Hepatic stellate cell (primary cell): ENCODE data around the gene ACTL8.

Source experiments
- DNase-seq: peaks from one replicate; pipeline ENCODE4 v3.0.0; 2011; ENCODE audit warnings: low spot score

ACTL8 gene

GRCh38 chr1:17845583-17845982 is 90.5 kb downstream of the ACTL8 start:
- DNase-seq, result no peak

- no peak for DNase-seq
These were observed 91.2 kb downstream of the ACTL8 start for GRCh38 chr1:17846341-17846740.

GRCh38 chr1:17847111-17847510 is 92.0 kb downstream of the ACTL8 start:
- DNase-seq, result no peak

GRCh38 chr1:17849216-17849615 is 94.1 kb downstream of the ACTL8 start:
- peak; percentile 42 for DNase-seq

- no peak for DNase-seq
These were observed 95.9 kb downstream of the ACTL8 start for GRCh38 chr1:17851056-17851455.

- no peak for DNase-seq
These were observed 97.2 kb downstream of the ACTL8 start for GRCh38 chr1:17852383-17852782.

GRCh38 chr1:17853241-17853935 is 98.3 kb downstream of the ACTL8 start:
- DNase-seq, result no peak

- no peak for DNase-seq
These were observed 101.5 kb downstream of the ACTL8 start for GRCh38 chr1:17856496-17857108.

- DNase-seq, result no peak
These were observed 102.0 kb downstream of the ACTL8 start for GRCh38 chr1:17857109-17857499.

- no peak for DNase-seq
These were observed 102.9 kb downstream of the ACTL8 start for GRCh38 chr1:17857996-17858395.

GRCh38 chr1:17860812-17861211 is 105.7 kb downstream of the ACTL8 start:
- no peak for DNase-seq

- DNase-seq, result no peak
These were observed 106.6 kb downstream of the ACTL8 start for GRCh38 chr1:17861685-17862084.

- DNase-seq, result no peak
These were observed 107.0 kb downstream of the ACTL8 start for GRCh38 chr1:17862121-17862520.

GRCh38 chr1:17865912-17866739 is 111.0 kb downstream of the ACTL8 start:
- peak; percentile 89 for DNase-seq

GRCh38 chr1:17866740-17867029 is 111.6 kb downstream of the ACTL8 start:
- no peak for DNase-seq

GRCh38 chr1:17867470-17867869 is 112.3 kb downstream of the ACTL8 start:
- no peak for DNase-seq

- DNase-seq, result no peak
These were observed 114.7 kb downstream of the ACTL8 start for GRCh38 chr1:17869815-17870214.

GRCh38 chr1:17870679-17871078 is 115.5 kb downstream of the ACTL8 start:
- DNase-seq, result no peak

GRCh38 chr1:17873007-17873675 is 118.0 kb downstream of the ACTL8 start:
- no peak for DNase-seq

- DNase-seq, result peak; percentile 88
These were observed 119.1 kb downstream of the ACTL8 start for GRCh38 chr1:17874231-17874630.

- DNase-seq, result peak; percentile 71
These were observed 119.6 kb downstream of the ACTL8 start for GRCh38 chr1:17874710-17875109.

GRCh38 chr1:17875171-17875881 is 120.2 kb downstream of the ACTL8 start:
- peak; percentile 63 for DNase-seq
